Mononuclear cell (primary cell): ENCODE measurements around the gene TFPI. TPM values are rescaled to one million over a fixed set of nuclear protein-coding genes. Genes with fewer than 3 reads are reported as not detected.
"Not testable (repeated sequence)": the region's sequence is repeated elsewhere in the genome, so short reads cannot be mapped to it uniquely, and the experiment has no call there.

Experiments
- H3K27me3 ChIP-seq: 2 replicates; pipeline ENCODE4 v1.6.0; 2011; ENCODE audit warnings: low read length, control low read depth; ENCODE audit not compliant: insufficient read depth
- H3K4me1 ChIP-seq: 2 replicates; pipeline ENCODE4 v1.5.1; 2011; ENCODE audit warnings: mild to moderate bottlenecking, low read length, control low read depth; ENCODE audit not compliant: insufficient read depth
- H3K4me3 ChIP-seq: 2 replicates; pipeline ENCODE4 v1.5.1; 2011; ENCODE audit warnings: mild to moderate bottlenecking, low read length, moderate library complexity
- H3K9me3 ChIP-seq: 2 replicates; pipeline ENCODE4 v1.5.1; 2011; ENCODE audit warnings: low read depth, mild to moderate bottlenecking, control low read depth, low read length
- total RNA-seq: library from RNA; depleted of rRNA; stranded (reverse); fragments of >200 nt; gene quantifications from one replicate; pipeline ENCODE4 v1.2.3, GENCODE V29; 2012

Gene TFPI
- total RNA-seq, 1 donor = 6.9 TPM

DNA sequence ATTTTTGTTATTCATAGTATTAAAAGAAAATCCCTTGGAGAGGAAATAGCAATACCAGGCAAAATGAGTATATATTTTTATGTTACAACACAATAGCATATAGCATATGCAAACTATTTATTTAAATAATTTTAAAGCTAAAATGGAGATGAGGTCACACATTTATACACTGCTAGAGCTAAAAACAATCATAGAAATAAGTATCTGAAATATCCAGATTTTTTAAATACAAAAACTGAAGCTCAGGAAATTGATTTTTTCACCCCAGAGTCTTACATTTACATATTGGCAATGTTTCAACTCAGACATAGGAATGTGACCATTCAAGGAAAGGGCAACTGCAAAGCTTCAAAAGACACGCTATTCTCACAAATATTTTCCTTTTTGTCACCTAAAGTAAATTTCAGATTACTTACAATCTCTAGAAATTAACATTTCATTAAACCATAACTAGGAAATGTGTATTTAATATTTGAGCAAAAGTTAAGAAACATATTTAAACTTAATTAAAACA is 8.9 kb downstream of the TFPI start:
- Histone ChIP-seq H3K4me1 (no peaks in the 10 kb centered on the region), H3K27me3 (no peaks in the 10 kb centered on the region), H3K4me3 (no peak overlapping the region), H3K9me3 (no peaks in the 10 kb centered on the region)

DNA sequence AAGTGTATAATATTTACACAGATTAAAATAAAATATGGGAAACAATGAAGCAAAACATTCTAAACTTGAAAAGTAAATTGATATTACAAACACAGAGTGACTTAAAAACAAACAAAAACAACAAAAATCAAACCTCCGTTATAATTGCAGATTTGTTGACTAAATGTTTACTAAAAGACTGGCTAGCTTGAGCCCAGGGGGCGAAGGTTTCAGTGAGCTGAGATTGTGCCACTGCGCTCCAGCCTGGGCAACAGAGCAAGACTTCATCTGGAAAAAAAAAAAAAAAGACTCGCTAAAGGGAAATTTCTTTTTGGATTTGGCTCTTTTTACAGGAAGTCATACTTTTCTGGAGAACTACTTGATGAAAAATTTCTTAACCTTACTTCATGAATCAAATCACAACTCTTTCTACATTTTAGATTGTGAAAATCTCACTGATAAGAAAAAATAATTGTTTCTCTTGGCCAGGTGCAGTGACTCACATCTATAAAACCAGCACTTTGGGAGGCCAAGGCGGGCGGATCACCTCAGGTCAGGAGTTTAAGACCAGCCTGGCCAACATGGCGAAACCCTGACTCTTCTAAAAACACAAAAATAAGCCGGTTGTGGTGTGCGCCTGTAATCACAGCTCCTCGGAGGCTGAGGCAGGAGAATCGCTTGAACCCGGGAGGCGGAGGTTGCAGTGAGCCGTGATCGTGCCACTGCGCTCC is 9.7 kb downstream of the TFPI start:
- H3K4me3 ChIP-seq = no peak overlapping the region
- H3K27me3 ChIP-seq = no peaks in the 10 kb centered on the region
- no peaks in the 10 kb centered on the region for H3K9me3 ChIP-seq
- H3K4me1 ChIP-seq = no peaks in the 10 kb centered on the region

DNA sequence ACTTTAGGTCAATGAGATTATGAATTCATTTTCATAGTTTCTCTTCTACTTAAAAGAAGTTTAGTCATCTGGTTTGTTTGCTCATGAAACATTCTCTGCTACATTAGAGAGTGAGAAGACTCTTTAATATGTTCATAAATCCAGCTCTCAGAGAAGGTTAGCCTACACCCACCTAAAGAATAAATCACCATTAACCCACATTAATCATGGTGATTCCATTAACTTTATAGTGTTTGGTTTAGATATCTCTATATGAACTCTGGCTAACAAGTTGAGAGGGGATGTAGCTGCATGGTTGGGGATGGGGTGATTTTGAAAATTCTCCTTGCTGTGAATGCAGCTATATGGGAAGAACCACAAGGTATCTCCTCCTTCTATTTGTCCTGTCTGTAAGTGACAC is 10.7 kb downstream of the TFPI start:
- Histone ChIP-seq H3K4me1 (no peaks in the 10 kb centered on the region), H3K9me3 (no peaks in the 10 kb centered on the region), H3K4me3 (no peak overlapping the region), H3K27me3 (no peaks in the 10 kb centered on the region)

DNA sequence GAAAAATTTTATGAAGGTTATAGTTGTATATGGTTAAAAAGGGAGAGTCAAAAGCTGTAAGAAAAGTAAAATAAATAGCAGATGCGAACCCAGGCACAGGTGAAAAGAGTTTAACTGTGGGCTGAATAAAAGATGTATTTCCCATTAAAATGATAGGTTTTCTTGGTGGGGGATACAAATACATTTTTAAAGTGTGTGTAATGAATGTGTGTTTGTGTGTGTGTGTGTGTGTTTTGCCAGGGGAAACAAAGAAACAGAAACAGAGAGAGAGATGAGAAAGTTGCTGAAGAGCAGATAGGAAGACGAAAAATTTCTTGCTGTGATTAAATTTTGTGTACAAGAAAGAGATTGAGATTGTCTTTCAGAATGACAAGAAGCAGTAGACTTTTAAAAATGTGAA is 12.1 kb downstream of the TFPI start:
- no peak overlapping the region for H3K4me3 ChIP-seq
- H3K27me3 ChIP-seq = no peaks in the 10 kb centered on the region

DNA sequence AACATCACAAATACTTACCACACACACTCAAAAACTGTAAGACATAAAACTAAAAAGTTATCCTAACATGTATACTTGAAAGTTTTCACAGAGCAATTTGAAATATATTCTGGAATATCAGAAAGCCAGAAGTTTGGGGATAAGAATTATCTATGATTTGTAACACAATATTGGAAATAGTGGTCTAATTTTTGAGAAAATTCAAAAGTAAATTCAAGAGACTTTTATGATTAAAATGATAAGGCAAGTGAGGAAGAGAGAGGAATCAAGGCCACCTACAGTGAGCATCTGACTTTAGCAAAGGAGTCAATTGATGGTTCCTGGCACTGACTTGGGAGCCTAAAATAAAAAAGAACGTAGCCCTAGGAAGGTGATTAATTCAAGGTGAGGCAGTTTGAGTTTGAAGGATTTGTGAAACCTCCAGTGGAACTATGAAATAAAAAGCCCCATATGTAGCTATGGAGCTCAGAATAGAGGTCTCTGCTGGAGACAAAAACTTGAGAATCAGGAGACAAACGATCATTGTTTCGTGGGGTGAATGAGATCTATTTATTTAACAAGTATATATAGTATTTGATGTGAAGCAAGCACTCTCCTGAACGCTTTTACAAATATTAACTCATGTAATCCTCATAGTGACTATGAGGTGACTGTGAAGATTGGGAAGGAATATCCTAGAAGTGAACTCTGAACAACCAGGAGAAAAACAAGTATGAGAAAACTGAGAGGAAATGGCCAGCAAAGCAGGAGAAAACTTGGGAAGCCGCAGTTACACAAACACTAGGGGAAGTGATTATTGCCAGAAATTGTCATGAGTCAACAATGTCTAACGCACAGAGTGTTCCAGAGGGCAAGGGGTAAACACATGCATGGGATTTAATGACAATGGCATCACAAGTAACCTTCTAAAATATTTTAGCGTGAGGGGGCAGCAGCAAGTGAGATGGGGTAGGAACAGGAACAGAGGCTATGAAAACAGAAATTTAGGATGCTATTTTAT is 12.8 kb downstream of the TFPI start:
- no peaks in the 10 kb centered on the region for H3K27me3 ChIP-seq
- no peak overlapping the region for H3K4me3 ChIP-seq
- no peaks in the 10 kb centered on the region for H3K4me1 ChIP-seq
- H3K9me3 ChIP-seq = no peaks in the 10 kb centered on the region

More for the DNA sequence above, 12.1 kb downstream of the TFPI start:
- Histone ChIP-seq H3K9me3 (no peaks in the 10 kb centered on the region), H3K4me1 (no peaks in the 10 kb centered on the region)

DNA sequence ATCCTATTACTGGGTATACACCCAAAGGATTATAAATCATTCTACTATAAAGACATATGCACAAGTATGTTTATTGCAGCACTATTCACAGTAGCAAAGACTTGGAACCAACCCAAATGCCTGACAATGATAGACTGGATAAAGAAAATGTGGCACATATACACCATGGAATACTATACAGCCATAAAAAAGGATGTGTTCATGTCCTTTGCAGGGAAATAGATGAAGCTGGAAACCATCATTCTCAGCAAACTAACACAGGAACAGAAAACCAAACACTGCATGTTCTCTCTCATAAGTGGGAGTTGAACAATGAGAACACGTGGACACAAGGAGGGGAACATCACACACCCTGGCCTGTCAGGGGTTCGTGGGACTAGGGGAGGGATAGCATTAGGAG is 16.0 kb downstream of the TFPI start:
- not testable (repeated sequence) for H3K4me1 ChIP-seq, H3K9me3 ChIP-seq, H3K4me3 ChIP-seq, H3K27me3 ChIP-seq

DNA sequence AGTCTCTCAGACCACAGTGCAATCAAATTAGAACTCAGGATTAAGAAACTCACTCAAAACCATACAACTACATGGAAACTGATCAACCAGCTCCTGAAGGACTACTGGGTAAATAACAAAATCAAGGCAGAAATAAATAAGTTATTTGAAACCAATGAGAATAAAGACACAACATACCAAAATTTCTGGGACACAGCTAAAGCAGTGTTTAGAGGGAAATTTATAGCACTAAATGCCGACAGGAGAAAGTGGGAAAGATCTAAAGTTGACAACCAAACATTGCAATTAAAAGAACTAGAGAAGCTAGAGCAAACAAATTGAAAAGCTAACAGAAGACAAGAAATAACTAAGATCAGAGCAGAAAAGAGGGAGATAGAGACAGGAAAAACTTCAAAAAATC is 18.9 kb downstream of the TFPI start:
- H3K4me1 ChIP-seq, H3K27me3 ChIP-seq, H3K9me3 ChIP-seq, H3K4me3 ChIP-seq: not testable (repeated sequence)

DNA sequence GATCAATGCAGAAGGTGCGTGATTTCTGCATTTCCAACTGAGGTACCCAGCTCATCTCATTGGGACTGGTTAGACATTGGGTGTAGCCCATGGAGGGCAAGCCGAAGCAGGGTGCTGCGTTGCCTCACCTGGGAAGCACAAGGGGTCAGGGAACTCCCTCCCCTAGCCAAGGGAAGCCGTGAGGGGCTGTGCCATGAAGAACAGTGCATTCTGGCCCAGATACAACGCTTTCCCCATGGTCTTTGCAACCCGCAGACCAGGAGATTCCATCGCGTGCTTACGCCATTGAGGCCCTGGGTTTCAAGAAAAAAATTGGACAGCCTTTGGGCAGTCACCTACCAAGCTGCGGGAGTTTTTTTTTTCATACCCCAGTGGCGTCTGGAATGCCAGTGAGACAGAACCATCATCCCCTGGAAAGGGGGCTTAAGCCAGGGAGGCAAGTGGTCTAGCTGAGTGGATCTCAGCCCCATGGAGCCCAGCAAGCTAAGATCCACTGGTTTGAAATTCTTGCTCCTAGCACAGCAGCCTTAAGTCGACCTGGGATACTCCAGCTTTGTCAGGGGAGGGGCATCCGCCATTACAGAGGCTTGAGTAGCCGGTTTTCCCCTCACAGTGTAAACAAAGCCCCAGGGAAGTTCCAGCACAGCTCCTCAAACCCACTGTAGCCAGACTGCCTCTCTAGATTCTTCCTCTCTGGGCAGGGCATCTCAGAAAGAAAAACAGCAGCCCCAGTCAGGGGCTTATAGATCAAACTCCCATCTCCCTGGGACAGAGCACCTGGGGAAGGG is 21.7 kb downstream of the TFPI start:
- Histone ChIP-seq H3K27me3 (no peaks in the 10 kb centered on the region), H3K9me3 (no peaks in the 10 kb centered on the region)

DNA sequence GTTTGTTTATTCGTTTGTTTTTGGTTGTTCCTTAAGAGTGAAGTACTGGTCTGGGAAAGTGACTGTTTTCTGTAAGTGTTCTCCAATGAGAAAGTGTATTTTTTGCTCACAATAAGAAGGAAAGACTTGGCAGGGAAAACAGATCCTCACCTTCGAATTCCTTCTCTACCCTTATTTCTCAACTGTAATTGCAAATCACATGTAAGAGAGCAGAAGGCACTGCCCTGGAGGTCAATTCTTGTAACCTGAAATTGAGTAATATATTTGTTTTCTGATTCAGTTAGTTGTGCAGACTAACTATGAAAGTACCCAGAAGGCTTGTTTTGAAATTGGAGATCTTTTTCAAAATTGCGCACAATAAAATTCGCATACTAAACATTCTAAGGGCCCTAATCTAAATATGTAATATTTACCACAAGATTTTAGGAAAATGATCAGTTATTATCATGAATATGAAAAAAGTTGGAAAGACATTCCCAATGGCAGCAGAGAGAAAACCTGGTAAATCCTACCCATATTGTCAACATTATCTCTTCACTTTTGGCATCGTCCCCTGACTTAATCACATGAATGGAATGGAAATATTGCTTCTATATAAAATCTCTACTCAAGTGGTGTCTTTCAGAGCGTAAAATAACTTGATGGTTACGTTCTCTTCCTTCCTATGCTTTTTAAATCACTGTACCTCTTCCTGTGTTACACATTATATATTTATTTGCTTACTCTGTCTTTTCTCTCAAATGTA is 24.1 kb downstream of the TFPI start:
- Histone ChIP-seq H3K27me3 (no peaks in the 10 kb centered on the region), H3K4me3 (no peak overlapping the region), H3K9me3 (no peaks in the 10 kb centered on the region), H3K4me1 (no peaks in the 10 kb centered on the region)

More for the DNA sequence above, 21.7 kb downstream of the TFPI start:
- Histone ChIP-seq H3K4me3 (no peak overlapping the region), H3K4me1 (no peaks in the 10 kb centered on the region)

DNA sequence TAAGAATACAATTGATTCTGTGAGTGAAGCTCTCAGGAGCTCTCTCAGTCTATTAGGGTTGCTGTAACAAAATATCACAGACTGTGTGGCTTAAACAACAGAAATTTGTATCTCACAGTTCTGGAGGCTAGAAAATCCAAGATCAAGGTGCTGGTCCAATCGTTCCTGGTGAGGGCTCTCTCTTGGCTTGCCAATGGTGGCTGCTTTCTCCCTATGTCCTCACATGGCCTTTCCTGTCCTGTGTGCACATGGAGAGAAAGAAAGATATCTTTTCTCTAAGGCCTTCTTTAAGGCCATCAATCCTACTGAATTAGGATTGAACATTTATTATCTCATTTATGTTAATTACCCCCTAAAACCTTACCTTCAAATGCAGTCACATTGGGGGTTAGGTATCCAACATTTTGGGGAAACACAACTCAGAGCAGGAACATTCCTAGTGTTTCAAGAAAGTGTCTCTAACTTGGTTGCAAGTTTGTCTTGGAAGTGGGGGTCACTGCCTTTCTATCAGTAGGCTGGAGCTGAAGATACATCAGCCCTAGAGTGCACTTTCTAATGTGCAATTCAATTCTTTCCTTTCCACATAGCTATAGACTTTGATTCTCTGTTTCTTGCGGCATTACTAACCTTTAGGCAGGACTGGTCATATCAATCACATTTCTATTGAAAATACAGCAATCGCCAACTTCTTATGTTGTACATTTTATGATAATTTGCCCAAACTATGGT is 24.8 kb downstream of the TFPI start:
- Histone ChIP-seq H3K4me3 (no peak overlapping the region), H3K4me1 (no peaks in the 10 kb centered on the region), H3K27me3 (no peaks in the 10 kb centered on the region), H3K9me3 (no peaks in the 10 kb centered on the region)

DNA sequence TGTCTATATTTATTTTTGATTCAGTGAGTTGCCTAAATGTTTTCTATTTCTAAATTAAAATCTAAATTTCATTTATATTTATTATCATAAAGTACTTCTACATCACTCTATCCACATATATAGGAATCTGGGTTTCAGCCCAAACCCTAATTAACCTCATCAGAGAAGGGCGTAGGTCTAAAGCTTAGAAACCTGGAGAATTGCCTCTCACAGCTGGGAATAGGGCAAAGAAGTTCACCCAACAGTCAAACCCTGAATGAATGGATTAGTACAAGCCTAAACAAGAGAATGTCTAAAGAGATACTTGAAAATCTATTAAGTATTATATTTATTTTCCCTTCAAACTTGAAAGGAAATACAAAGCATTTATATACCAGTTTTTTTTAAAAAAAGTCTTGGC is 26.2 kb downstream of the TFPI start:
- no peaks in the 10 kb centered on the region for H3K4me1 ChIP-seq
- H3K27me3 ChIP-seq = no peaks in the 10 kb centered on the region
- H3K4me3 ChIP-seq = no peak overlapping the region

DNA sequence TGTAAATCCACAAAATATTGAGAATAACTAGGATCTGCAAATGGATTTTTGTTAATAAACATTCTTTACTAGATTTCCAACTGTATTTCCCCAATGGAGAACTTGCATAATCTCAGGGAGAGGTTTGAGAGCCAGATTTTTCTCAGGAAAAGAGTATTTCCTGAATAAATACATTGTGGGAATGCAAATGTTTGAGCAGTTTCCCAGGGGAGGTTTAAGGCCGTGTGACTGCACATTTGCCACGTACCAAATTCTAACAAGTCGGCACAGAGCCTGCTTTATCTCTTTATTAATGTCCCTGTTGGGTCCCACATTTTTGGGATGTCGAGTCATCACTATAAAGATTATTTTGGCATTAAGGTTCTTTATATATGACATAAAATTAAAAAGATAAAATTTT is 27.0 kb downstream of the TFPI start:
- Histone ChIP-seq H3K27me3 (no peaks in the 10 kb centered on the region), H3K9me3 (no peaks in the 10 kb centered on the region), H3K4me1 (no peaks in the 10 kb centered on the region), H3K4me3 (no peak overlapping the region)

More for the DNA sequence above, 26.2 kb downstream of the TFPI start:
- H3K9me3 ChIP-seq = no peaks in the 10 kb centered on the region

DNA sequence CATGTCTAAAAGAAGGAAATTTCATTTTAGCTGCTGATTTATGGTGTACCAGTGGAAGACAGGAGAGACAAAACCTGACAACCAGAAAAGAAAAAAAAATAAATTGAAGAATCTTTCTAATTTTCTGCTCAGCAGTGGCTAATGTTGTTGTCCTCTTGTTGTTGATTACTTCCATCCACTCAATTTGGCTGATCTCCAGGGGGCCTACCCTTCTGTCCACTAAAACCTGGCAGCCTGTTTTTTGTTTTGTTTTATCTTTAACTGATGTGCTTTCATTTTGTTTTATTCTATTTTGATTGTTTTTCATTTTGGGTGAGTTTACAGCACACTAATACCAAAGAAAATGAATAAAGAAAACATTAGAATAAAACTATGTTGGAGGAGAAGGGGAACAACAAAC is 27.4 kb downstream of the TFPI start:
- Histone ChIP-seq H3K4me1 (no peaks in the 10 kb centered on the region), H3K9me3 (no peaks in the 10 kb centered on the region), H3K27me3 (no peaks in the 10 kb centered on the region), H3K4me3 (no peak overlapping the region)
